GM21390 (cell line): ENCODE data around the gene NGEF.

Experiments used
- ATAC-seq: cut with Tn5 transposase; IDR thresholded peaks from one replicate; pipeline ENCODE4 v1.9.1; 2021; ENCODE audit not compliant: unreplicated experiment

Gene NGEF

GRCh38 chr2:233044974-233045605 is 32.0 kb upstream of the NGEF start:
- no peak for ATAC-seq

GRCh38 chr2:233042549-233042948 is 29.5 kb upstream of the NGEF start:
- ATAC-seq, result no peak

- ATAC-seq, result no peak
Measured at GRCh38 chr2:233041722-233042323, 28.8 kb upstream of the NGEF start.

- no peak for ATAC-seq
Measured at GRCh38 chr2:233040571-233040970, 27.5 kb upstream of the NGEF start.

- ATAC-seq, result no peak
Measured at GRCh38 chr2:233039846-233040530, 26.9 kb upstream of the NGEF start.

- ATAC-seq, result no peak
Measured at GRCh38 chr2:233039212-233039845, 26.3 kb upstream of the NGEF start.

- ATAC-seq, result no peak
Measured at GRCh38 chr2:233037078-233037477, 24.0 kb upstream of the NGEF start.

GRCh38 chr2:233036162-233036838 is 23.2 kb upstream of the NGEF start:
- ATAC-seq, result no peak

- no peak for ATAC-seq
Measured at GRCh38 chr2:233035426-233036161, 22.5 kb upstream of the NGEF start.

GRCh38 chr2:233034091-233034882 is 21.2 kb upstream of the NGEF start:
- ATAC-seq, result no peak

GRCh38 chr2:233033672-233034071 is 20.6 kb upstream of the NGEF start:
- no peak for ATAC-seq

GRCh38 chr2:233032551-233033320 is 19.7 kb upstream of the NGEF start, which contains the start of gene NEU2:
TSS of gene NEU2 (plus strand) at chr2:233032672. CDS start at chr2:233032672, 0 bp downstream.
- no peak for ATAC-seq

GRCh38 chr2:233031556-233032500 is 18.8 kb upstream of the NGEF start:
- ATAC-seq, result no peak

GRCh38 chr2:233029321-233029720 is 16.3 kb upstream of the NGEF start:
- no peak for ATAC-seq

GRCh38 chr2:233026198-233026813 is 13.2 kb upstream of the NGEF start:
- no peak for ATAC-seq

GRCh38 chr2:233025706-233026105 is 12.7 kb upstream of the NGEF start:
- no peak for ATAC-seq

GRCh38 chr2:233023761-233024410 is 10.8 kb upstream of the NGEF start:
- ATAC-seq, result no peak
